AG04450 (cell line): ENCODE data around the gene APBA2. TPM values are rescaled to one million over a fixed set of nuclear protein-coding genes. Genes with fewer than 3 reads are reported as not detected.

Source experiments
- CTCF ChIA-PET: fragments of 300-600, 350-600 bp; formaldehyde crosslinking; extraction: SDS; loops from one replicate; lab custom pipeline; 2022; ENCODE audit warnings: antibody characterized with exemption, inconsistent platforms; lab: Charles Lee
- POLR2A ChIA-PET: fragments of 350-600 bp; formaldehyde crosslinking; extraction: SDS; loops from one replicate; lab custom pipeline; 2021; ENCODE audit warnings: antibody characterized with exemption, inconsistent platforms; lab: Yijun Ruan, JAX
- DNase-seq: peaks from one replicate; pipeline ENCODE4 v3.0.0-alpha.2; 2011; ENCODE audit warnings: low read depth, low spot score
- H3K27ac ChIP-seq: one replicate; pipeline ENCODE4 v1.5.1; 2012; ENCODE audit warnings: low read depth, low read length, control low read depth
- H3K27me3 ChIP-seq: one replicate; pipeline ENCODE4 v1.6.0; 2012; ENCODE audit warnings: low read length; ENCODE audit not compliant: control insufficient read depth, insufficient read depth
- H3K4me3 ChIP-seq: 2 replicates; pipeline ENCODE4 v1.5.1; 2011; ENCODE audit warnings: mild to moderate bottlenecking, low read depth, low read length, control low read depth
- H3K9me3 ChIP-seq: 2 replicates; pipeline ENCODE4 v1.5.1; 2012; ENCODE audit warnings: low read length; ENCODE audit not compliant: control insufficient read depth, insufficient read depth
- CTCF ChIP-seq: IDR thresholded peaks from 2 replicates; pipeline ENCODE4 v1.5.1; 2011; ENCODE audit warnings: low read depth, low read length, control low read depth, inconsistent platforms
- polyA plus RNA-seq: library from polyadenylated mRNA; depleted of rRNA; stranded (reverse); fragments of >200 nt; gene quantifications from 2 replicates; pipeline ENCODE4 v1.2.3, GENCODE V29; 2011

The APBA2 gene
- polyA plus RNA-seq, 1 experiment, result 18.9 TPM

- no peak overlapping the region for H3K27ac ChIP-seq
- no peak for TF ChIP-seq CTCF
Observed at GRCh38 chr15:28909958-28910500, 24.3 kb downstream of the APBA2 start.

DNA sequence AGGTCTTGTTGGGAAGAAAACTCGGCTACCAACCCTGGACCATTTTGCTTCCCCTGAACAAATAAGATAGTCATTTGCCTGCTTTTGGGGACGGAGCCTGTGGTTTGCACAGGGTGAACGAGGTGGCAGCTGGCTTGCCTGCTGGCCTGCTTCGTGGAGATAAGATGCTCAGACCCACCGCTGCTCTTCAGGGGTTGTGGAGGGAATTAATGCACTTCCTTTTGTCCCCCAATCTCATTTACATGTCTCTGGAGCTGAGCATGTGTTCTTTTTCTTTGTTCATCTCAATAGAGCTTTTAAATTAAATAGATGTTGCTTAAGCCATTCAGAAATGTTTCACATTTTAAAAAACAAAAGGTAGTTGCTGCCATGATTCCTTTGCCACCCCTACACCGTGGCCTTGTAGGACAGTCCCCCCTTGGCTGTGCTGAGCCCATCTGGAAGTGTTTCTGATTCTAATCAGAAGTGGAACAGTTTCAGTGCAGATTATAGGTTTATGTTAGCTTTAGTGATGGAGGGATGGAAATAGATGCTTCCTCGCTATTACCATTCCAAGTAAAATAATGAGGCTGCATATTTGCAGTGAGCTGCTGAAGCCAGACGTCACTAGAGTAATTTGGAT lies 25.6 kb downstream of the APBA2 start:
- POLR2A ChIA-PET, result interaction anchor here (0.6 kb wide), 1 partner anchor 137 kb away, joined by 6 read pairs; no protein-coding TSS in a partner anchor
- no peak overlapping the region for H3K4me3 ChIP-seq
- no peak for DNase-seq
- H3K27ac ChIP-seq, result no peak overlapping the region
- TF ChIP-seq CTCF, result no peak
- no peaks in the 10 kb centered on the region for H3K27me3 ChIP-seq
- CTCF ChIA-PET, result interaction anchor here (0.6 to 1.5 kb wide), 3 partner anchors 9 to 191 kb away, joined by 4 to 5 read pairs (median 4); no protein-coding TSS in a partner anchor
- no peaks in the 10 kb centered on the region; the same call in 1 of the 2 replicates for H3K9me3 ChIP-seq

More at GRCh38 chr15:28909958-28910500, 24.3 kb downstream of the APBA2 start:
- no peak overlapping the region for H3K4me3 ChIP-seq
- no peaks in the 10 kb centered on the region for H3K27me3 ChIP-seq
- DNase-seq, result no peak
- H3K9me3 ChIP-seq, result no peaks in the 10 kb centered on the region
- ChIA-PET POLR2A (no interaction called here), CTCF (no interaction called here)

- DNase-seq, result no peak
- CTCF ChIA-PET, result interaction anchor here (1.9 kb wide), 1 partner anchor 190 kb away, joined by 5 read pairs; no protein-coding TSS in a partner anchor
- POLR2A ChIA-PET, result no interaction called here
- H3K4me3 ChIP-seq, result no peak overlapping the region
- no peak for TF ChIP-seq CTCF
- H3K27ac ChIP-seq, result no peak overlapping the region
- no peaks in the 10 kb centered on the region; the same call in 1 of the 2 replicates for H3K9me3 ChIP-seq
- H3K27me3 ChIP-seq, result no peaks in the 10 kb centered on the region
Observed at GRCh38 chr15:28912422-28912821, 26.6 kb downstream of the APBA2 start.

GRCh38 chr15:28913171-28913765 lies 27.5 kb downstream of the APBA2 start:
- H3K27ac ChIP-seq, result no peak overlapping the region
- peaks cover 3% of the 10 kb centered on the region; the same call in 1 of the 2 replicates for H3K9me3 ChIP-seq
- ChIA-PET CTCF (interaction anchor here (1.9 kb wide), 1 partner anchor 189 kb away, joined by 5 read pairs; no protein-coding TSS in a partner anchor), POLR2A (no interaction called here)
- TF ChIP-seq CTCF, result peak; percentile 24; the same call in 1 of the 2 replicates
- no peaks in the 10 kb centered on the region for H3K27me3 ChIP-seq
- H3K4me3 ChIP-seq, result no peak overlapping the region
- no peak for DNase-seq
